HFF-Myc (cell line): Measurements from ENCODE around the gene VPS33A.

Experiments
- DNase-seq: peaks from one replicate; pipeline ENCODE4 v3.0.0-alpha.2; 2011; ENCODE audit warnings: low read depth; ENCODE audit errors: extremely low read depth
- H3K4me3 ChIP-seq: replicated peaks from 2 replicates; pipeline ENCODE4 v1.5.1; 2011; ENCODE audit warnings: low read depth, mild to moderate bottlenecking, control low read depth, low read length
- TF ChIP-seq, protein P1 (sequence below): IDR thresholded peaks from 2 replicates; pipeline ENCODE4 v1.5.1; 2012; ENCODE audit warnings: mild to moderate bottlenecking, low read depth, low read length, control low read depth; ENCODE audit errors: missing control alignments

VPS33A gene

GRCh38 chr12:122201381-122201780, 64.9 kb downstream of the VPS33A start:
- TF ChIP-seq, protein P1, sequence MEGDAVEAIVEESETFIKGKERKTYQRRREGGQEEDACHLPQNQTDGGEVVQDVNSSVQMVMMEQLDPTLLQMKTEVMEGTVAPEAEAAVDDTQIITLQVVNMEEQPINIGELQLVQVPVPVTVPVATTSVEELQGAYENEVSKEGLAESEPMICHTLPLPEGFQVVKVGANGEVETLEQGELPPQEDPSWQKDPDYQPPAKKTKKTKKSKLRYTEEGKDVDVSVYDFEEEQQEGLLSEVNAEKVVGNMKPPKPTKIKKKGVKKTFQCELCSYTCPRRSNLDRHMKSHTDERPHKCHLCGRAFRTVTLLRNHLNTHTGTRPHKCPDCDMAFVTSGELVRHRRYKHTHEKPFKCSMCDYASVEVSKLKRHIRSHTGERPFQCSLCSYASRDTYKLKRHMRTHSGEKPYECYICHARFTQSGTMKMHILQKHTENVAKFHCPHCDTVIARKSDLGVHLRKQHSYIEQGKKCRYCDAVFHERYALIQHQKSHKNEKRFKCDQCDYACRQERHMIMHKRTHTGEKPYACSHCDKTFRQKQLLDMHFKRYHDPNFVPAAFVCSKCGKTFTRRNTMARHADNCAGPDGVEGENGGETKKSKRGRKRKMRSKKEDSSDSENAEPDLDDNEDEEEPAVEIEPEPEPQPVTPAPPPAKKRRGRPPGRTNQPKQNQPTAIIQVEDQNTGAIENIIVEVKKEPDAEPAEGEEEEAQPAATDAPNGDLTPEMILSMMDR: no peak
- DNase-seq: no peak
- no peak overlapping the region for H3K4me3 ChIP-seq

DNA sequence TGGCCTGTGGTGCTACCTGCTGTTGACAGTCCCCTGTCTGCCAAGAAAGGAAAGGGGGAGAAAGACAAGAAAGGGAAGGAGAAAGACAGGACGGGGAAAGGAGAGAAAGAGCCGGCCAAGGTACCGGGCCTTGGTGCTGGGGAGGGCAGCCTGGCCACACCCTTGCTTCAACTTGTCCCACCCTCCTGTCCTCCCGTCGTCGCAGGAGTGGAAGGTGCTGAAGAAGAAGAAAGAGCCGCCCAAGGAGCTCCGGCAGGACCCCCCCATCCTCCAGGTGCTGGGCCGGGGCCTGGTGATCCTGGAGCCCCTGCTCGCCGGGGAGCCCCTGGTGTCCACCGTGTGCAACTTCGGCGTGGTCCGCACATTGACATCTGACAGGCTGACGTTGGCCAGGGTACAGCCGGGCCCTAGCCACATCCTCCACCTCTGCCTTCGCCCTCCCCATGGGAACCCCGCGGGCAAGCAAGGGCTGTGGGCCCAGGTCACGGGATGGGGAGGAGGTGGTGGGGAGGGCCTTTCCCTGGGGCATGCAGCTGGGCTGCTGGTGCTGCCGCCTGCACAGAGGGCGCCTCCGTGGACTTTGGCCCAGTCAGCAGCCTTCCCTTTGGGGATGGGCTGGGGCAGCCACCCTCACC, 65.6 kb downstream of the VPS33A start:
- H3K4me3 ChIP-seq: no peak overlapping the region
- no peak for DNase-seq
- TF ChIP-seq, protein P1: peak; percentile 3

- TF ChIP-seq, protein P1: no peak
- H3K4me3 ChIP-seq: no peak overlapping the region
- DNase-seq: no peak
Measured at GRCh38 chr12:122199484-122200355, 66.6 kb downstream of the VPS33A start.

- no peak for DNase-seq
- TF ChIP-seq, protein P1: no peak
- no peak overlapping the region for H3K4me3 ChIP-seq
Measured at GRCh38 chr12:122197612-122197966, 68.7 kb downstream of the VPS33A start.

GRCh38 chr12:122195405-122195804, 70.9 kb downstream of the VPS33A start:
- TF ChIP-seq, protein P1: no peak
- no peak for DNase-seq
- no peak overlapping the region for H3K4me3 ChIP-seq

DNA sequence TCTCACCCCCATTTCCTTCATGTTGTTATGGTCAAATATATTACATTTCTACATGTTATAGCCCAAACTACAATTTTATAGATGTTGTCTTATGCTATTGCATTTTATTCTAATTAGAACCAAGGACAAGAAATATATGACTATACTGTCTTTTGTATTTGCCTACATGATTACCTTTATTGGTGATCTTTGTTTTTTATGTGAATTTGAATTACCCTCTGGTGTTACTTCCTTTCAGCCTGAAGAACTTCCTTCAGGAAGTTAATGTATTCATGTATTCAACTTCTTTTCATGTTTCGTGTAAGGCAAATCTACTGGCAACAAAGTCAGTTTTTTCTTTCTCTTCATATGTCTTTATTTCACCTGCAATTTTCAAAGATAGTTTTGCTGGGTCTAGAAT, 71.5 kb downstream of the VPS33A start:
- TF ChIP-seq, protein P1: no peak
- no peak overlapping the region for H3K4me3 ChIP-seq

More for the DNA sequence above, 71.5 kb downstream of the VPS33A start:
- no peak for DNase-seq
